Measurements from ENCODE around the gene WDR64. TPM values are rescaled to one million over a fixed set of nuclear protein-coding genes. Genes with fewer than 3 reads are reported as not detected.
"Not testable (repeated sequence)": the region's sequence is repeated elsewhere in the genome, so short reads cannot be mapped to it uniquely, and the experiment has no call there.

Gene WDR64
- total and polyA plus RNA-seq, 5 donors, result 0.29 to 0.54 TPM; not detected in 3

DNA sequence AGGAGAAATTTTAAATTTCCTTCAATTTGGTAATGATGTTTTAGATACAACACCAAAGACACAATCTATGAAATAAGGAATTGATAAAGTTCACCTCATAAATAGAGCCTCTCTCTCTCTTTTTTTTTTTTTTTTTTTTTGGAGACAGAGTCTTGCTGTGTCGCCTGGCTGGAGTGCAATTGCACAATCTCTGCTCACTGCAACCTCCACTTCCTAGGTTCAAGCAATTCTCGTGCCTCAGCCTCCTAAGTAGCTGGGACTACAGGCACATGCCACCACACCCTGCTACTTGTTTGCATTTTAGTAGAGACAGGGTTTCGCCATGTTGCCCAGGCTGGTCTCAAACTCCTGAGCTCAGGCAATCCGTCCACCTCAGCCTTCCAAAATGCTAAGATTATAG, 152.6 kb downstream of the WDR64 start:
- H3K27me3 ChIP-seq (ENCODE audit: control insufficient read depth, insufficient read depth); H3K27ac ChIP-seq (ENCODE audit: low read length); DNase-seq; H3K9me3 ChIP-seq (ENCODE audit: control insufficient read depth, low read length); H3K4me1 ChIP-seq (ENCODE audit: control insufficient read depth, insufficient read depth, low read length); ATAC-seq; H3K4me3 ChIP-seq (ENCODE audit: low read length); intact Hi-C loops (cut with DNase I): not testable (repeated sequence)
- WGBS, result 74% methylated on average over 4 of the region's 4 CpGs

DNA sequence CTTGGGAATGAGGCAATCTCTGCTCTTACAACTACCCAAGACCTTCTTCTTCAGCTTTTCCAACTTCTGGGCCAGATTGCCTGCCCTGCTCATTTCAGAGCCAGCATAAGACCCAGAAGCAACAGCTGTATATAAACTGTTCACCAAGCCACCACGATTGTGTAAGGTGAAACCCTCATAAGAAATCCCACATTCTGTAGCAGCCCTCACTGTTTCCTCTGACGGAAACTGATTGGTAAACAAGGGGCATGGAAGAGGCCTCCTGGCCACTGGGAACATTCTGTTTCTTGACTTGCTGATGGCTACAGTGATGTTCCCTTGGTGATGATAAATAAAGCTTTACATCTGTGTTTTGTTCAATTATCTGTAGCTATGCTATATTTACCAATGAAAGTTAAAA, 156.2 kb downstream of the WDR64 start:
- no peaks in the 10 kb centered on the region for H3K4me1 ChIP-seq (ENCODE audit: control insufficient read depth, insufficient read depth, low read length)
- DNase-seq (no peak), ATAC-seq (no peak)
- WGBS, result 54% methylated on average over 2 of the region's 2 CpGs
- H3K9me3 ChIP-seq (ENCODE audit: control insufficient read depth, low read length), result no peaks in the 10 kb centered on the region
- H3K27me3 ChIP-seq (ENCODE audit: control insufficient read depth, insufficient read depth), result no peaks in the 10 kb centered on the region
- intact Hi-C loops (cut with DNase I), result no loop called here
- H3K27ac ChIP-seq (ENCODE audit: low read length), result no peak overlapping the region
- H3K4me3 ChIP-seq (ENCODE audit: low read length), result no peak overlapping the region

DNA sequence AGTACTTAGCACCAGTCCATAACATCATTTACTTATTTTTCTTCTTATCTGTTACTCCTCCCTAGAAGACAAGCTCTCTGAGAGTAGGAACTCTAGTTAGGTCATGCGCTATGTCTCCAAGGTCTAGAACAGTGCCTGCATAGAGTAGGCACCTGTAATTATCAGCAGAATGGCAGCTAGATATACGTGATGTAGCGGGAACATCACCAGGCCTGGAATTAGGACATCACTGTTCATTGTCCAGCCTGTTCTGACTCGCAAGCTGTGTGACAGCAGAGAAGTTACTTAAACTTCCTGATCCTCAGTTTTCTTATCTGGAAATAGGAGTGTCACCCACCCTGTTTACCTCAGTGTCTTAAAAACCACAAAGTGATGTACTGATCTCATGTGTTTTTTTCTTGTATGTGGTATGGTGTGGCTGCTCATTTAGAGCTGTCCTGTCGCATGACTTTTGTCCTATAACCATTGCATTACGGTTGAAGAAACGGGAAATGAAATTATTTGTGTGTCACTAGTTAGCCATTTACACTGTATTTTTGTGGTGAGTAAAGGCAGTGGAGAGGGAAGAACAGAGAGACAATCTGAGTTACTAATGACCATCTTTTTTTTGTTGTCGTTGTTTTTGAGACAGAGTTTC, 158.8 kb downstream of the WDR64 start:
- no peaks in the 10 kb centered on the region for H3K27me3 ChIP-seq (ENCODE audit: control insufficient read depth, insufficient read depth)
- H3K27ac ChIP-seq (ENCODE audit: low read length), result no peak overlapping the region
- no peak for DNase-seq
- no peaks in the 10 kb centered on the region for H3K9me3 ChIP-seq (ENCODE audit: control insufficient read depth, low read length)
- WGBS, result 84% methylated on average over 8 of the region's 8 CpGs
- no peak for ATAC-seq
- intact Hi-C loops (cut with DNase I), result no loop called here
- H3K4me1 ChIP-seq (ENCODE audit: control insufficient read depth, insufficient read depth, low read length), result no peaks in the 10 kb centered on the region
- no peak overlapping the region for H3K4me3 ChIP-seq (ENCODE audit: low read length)

DNA sequence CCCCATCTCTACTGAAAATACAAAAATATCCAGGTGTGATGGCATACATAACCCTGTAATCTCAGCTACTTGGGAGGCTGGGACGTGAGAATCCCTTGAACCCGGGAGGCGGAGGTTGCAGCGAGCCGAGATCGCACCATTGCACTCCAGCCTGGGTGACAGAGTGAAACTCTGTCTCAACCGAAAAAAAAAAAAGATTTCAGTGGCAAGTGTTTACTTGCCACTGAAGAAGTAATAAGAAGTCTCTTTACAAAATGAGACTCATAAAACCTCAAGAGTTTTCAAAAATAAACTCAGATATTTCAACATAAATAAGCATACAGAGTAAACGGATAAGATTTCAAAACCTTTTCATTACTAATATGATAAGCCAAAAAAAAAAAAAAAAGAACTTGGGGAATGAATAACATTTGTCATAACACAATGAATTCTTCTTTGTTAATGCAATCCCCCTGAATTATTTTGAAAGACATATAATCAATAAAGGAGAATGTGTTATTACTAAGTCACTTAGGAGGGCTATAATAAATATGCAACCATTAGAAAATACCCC, 161.8 kb downstream of the WDR64 start:
- H3K4me1 ChIP-seq (ENCODE audit: control insufficient read depth, insufficient read depth, low read length), result no peaks in the 10 kb centered on the region
- WGBS, result 80% methylated on average over 8 of the region's 8 CpGs
- no peak overlapping the region for H3K4me3 ChIP-seq (ENCODE audit: low read length)
- intact Hi-C loops (cut with DNase I), result no loop called here
- no peaks in the 10 kb centered on the region for H3K9me3 ChIP-seq (ENCODE audit: control insufficient read depth, low read length)
- ATAC-seq, result no peak
- no peaks in the 10 kb centered on the region for H3K27me3 ChIP-seq (ENCODE audit: control insufficient read depth, insufficient read depth)
- no peak for DNase-seq
- no peak overlapping the region for H3K27ac ChIP-seq (ENCODE audit: low read length)

DNA sequence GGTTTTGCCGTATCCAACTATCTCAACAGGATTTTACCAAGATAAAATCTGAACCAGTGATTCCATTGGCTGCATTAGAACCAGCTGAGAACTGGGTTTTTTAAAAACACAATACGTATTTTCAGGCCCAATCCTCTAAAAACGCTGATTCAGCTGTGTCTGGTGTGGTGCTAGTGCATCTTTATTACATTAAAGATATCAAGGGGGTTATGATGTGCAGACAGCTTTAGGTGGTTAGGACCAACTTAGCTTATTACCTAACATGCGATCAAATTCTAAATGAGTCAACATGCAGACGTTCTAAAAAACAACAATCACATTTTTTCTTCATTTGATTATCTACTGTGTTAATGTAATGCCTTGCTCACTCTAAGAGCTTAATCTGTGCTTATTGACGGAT, 163.9 kb downstream of the WDR64 start:
- H3K27me3 ChIP-seq (ENCODE audit: control insufficient read depth, insufficient read depth), result no peaks in the 10 kb centered on the region
- no peaks in the 10 kb centered on the region for H3K4me1 ChIP-seq (ENCODE audit: control insufficient read depth, insufficient read depth, low read length)
- WGBS, result 65% methylated on average over 6 of the region's 6 CpGs
- no peak overlapping the region for H3K27ac ChIP-seq (ENCODE audit: low read length)
- intact Hi-C loops (cut with DNase I), result no loop called here
- ATAC-seq (no peak), DNase-seq (no peak)
- H3K9me3 ChIP-seq (ENCODE audit: control insufficient read depth, low read length), result no peaks in the 10 kb centered on the region
- no peak overlapping the region for H3K4me3 ChIP-seq (ENCODE audit: low read length)

DNA sequence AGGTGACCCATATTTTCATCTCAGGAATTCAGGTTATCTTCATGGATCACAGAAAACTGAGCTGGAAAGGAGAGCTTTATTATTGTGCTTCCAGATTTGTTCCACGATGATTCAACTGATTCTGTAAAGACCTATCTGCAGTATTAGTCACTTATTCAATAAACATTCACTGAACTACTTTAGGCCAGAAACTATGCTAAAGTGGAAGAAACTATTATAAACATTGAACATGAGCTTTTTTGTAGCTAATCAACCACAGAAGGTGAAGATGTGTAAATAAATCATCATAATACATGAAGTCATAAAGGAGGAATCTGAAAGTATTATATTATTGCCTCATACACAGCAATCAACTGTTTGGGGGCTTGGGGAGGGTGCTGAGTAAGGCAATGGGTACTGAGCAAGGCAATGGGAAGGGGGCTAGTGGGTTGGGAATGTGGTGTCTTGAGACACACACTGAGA, 165.3 kb downstream of the WDR64 start:
- 87% methylated on average over 1 of the region's 1 CpG for WGBS
- no peaks in the 10 kb centered on the region for H3K4me1 ChIP-seq (ENCODE audit: control insufficient read depth, insufficient read depth, low read length)
- intact Hi-C loops (cut with DNase I), result no loop called here
- H3K27me3 ChIP-seq (ENCODE audit: control insufficient read depth, insufficient read depth), result no peaks in the 10 kb centered on the region
- no peak overlapping the region for H3K27ac ChIP-seq (ENCODE audit: low read length)
- no peaks in the 10 kb centered on the region for H3K9me3 ChIP-seq (ENCODE audit: control insufficient read depth, low read length)
- ATAC-seq (no peak), DNase-seq (no peak)
- H3K4me3 ChIP-seq (ENCODE audit: low read length), result no peak overlapping the region

DNA sequence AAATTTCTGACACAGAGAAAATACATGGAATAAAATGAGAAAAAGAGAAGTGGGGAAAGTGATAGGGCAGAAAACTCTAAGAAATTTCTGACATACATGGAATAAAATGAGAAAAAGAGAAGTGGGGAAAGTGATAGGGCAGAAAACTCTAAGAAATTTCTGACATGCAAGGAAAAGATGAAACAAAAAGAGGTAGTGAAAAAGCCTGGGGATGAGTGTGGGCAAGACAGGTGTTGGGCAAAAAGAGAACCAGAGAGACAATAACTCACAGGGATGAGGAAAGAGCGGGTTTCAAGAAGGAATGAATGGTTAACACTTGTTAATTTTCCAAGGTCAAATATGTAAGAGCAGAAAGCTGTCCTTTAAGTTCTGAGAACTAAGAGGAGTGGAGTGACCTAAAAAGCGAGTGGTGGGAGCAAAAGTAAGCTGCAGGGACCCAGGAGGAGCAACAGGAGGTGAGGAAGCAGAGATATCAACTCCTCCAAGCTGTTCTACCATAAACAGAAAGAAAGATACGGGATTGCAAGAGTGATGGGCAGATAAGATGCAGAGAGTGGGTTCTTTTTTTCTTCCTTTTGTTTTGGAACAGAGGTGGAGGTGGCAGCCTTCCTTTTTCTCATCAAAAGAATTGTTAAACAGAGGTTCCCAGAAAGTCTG, 166.0 kb downstream of the WDR64 start:
- DNase-seq (no peak), ATAC-seq (no peak)
- Histone ChIP-seq H3K27me3 (ENCODE audit: control insufficient read depth, insufficient read depth) (no peaks in the 10 kb centered on the region), H3K27ac (ENCODE audit: low read length) (no peak overlapping the region), H3K4me1 (ENCODE audit: control insufficient read depth, insufficient read depth, low read length) (no peaks in the 10 kb centered on the region), H3K4me3 (ENCODE audit: low read length) (no peak overlapping the region), H3K9me3 (ENCODE audit: control insufficient read depth, low read length) (no peaks in the 10 kb centered on the region)
- intact Hi-C loops (cut with DNase I), result no loop called here
- WGBS, result 50% methylated on average over 3 of the region's 3 CpGs

DNA sequence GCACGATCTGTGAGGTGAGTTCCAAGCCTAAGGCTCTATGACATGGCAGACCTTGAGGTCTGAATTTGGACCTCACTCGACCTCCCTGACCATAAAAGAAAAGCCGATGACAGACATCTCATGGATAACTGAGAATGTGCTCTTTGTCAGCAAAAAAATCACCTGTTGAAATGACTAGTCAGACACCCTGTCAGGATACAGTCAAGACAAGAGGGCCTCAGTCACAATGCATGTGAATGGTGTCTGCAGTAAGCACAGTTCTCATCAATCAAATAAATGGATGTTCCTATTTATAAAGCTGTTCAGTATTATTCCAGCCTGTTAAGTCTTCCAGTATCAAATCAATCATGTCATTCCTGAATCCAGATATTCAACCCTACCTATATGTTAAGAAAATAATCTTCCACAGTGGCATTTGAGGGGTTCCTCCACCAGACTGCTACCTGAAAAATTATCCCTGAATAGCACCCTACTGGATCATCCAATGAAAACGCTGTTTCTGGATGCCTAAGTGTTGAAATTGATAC, 167.3 kb downstream of the WDR64 start:
- H3K4me1 ChIP-seq (ENCODE audit: control insufficient read depth, insufficient read depth, low read length), result no peaks in the 10 kb centered on the region
- WGBS, result 61% methylated on average over 4 of the region's 4 CpGs
- H3K4me3 ChIP-seq (ENCODE audit: low read length), result no peak overlapping the region
- no peak for DNase-seq
- no peaks in the 10 kb centered on the region for H3K9me3 ChIP-seq (ENCODE audit: control insufficient read depth, low read length)
- no peak for ATAC-seq
- intact Hi-C loops (cut with DNase I), result no loop called here
- H3K27ac ChIP-seq (ENCODE audit: low read length), result no peak overlapping the region
- H3K27me3 ChIP-seq (ENCODE audit: control insufficient read depth, insufficient read depth), result no peaks in the 10 kb centered on the region

DNA sequence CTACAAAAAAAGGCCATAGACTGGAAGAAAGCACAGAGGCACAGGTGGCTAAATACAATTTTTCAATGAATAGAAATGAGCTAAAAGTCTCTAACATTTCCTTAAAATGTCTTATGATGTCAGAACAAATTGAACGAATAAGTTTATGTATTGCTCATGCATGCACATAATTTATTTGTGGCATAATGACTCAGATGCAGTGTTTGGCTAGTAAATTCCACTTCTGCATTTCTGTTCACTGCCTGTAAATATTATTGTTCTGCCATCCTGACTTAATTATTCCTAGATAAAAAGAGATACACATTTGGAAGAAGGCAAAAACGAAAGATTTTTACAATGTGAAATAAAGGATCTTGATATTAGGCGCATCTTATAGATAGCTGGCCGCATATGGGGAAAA, 169.3 kb downstream of the WDR64 start:
- Histone ChIP-seq H3K27ac (ENCODE audit: low read length) (no peak overlapping the region), H3K27me3 (ENCODE audit: control insufficient read depth, insufficient read depth) (no peaks in the 10 kb centered on the region), H3K4me1 (ENCODE audit: control insufficient read depth, insufficient read depth, low read length) (no peaks in the 10 kb centered on the region), H3K4me3 (ENCODE audit: low read length) (no peak overlapping the region), H3K9me3 (ENCODE audit: control insufficient read depth, low read length) (no peaks in the 10 kb centered on the region)
- no peak for ATAC-seq
- intact Hi-C loops (cut with DNase I), result loop anchor here in 1 of 4 donors (10.0 kb wide), 1 partner anchor 207 kb away; no protein-coding TSS in a partner anchor
- WGBS, result 86% methylated on average over 4 of the region's 4 CpGs
- no peak for DNase-seq

DNA sequence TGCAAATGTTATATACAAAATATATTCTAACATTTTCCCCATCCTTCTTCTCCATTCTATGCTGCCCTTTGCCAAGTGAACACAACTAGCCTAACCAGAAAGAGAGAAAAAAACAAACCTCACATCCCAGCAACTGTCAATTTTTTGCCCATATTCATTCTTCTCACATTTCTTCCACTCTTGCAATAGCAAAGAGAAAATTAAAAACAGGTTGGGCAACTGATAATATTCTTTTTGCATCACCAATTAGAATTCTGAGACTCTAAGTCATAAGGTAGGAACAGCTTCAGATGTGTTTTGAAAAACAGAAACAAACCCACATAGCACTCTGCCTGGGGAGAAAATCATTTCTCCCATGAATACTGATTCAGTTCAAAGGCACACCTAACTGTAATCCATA, 170.8 kb downstream of the WDR64 start:
- DNase-seq, result no peak
- no peak for ATAC-seq
- no peaks in the 10 kb centered on the region for H3K27me3 ChIP-seq (ENCODE audit: control insufficient read depth, insufficient read depth)
- H3K9me3 ChIP-seq (ENCODE audit: control insufficient read depth, low read length), result no peaks in the 10 kb centered on the region
- no peak overlapping the region for H3K4me3 ChIP-seq (ENCODE audit: low read length)
- no peaks in the 10 kb centered on the region for H3K4me1 ChIP-seq (ENCODE audit: control insufficient read depth, insufficient read depth, low read length)
- H3K27ac ChIP-seq (ENCODE audit: low read length), result no peak overlapping the region
- intact Hi-C loops (cut with DNase I), result loop anchor here in 1 of 4 donors (10.0 kb wide), 1 partner anchor 208 kb away; no protein-coding TSS in a partner anchor

DNA sequence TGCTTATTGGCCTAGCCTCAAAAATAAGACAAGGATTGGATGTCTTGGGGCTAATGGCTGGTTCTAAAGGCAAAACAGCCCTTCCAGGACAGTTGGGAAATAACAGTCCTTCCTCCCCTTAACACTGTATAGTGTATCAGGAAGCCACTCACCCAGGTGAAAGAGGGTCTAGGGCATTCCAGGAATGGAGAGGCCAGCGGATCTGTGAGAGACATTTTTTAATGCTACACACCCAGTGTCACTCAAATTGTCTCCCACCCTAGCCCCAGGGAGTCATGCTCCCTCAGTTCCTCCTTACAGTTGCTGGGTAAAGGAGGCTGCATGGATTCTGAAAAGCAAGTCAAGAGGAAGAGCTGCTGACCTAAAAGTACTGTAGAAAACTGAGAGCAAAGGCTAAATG, 171.8 kb downstream of the WDR64 start:
- intact Hi-C loops (cut with DNase I), result loop anchor here in 1 of 4 donors (10.0 kb wide), 1 partner anchor 209 kb away; no protein-coding TSS in a partner anchor
- DNase-seq (no peak), ATAC-seq (no peak)
- no peak overlapping the region for H3K27ac ChIP-seq (ENCODE audit: low read length)
- no peaks in the 10 kb centered on the region for H3K9me3 ChIP-seq (ENCODE audit: control insufficient read depth, low read length)
- H3K4me3 ChIP-seq (ENCODE audit: low read length), result no peak overlapping the region
- 92% methylated on average over 1 of the region's 1 CpG for whole genome bisulfite sequencing
- H3K27me3 ChIP-seq (ENCODE audit: control insufficient read depth, insufficient read depth), result no peaks in the 10 kb centered on the region
- no peaks in the 10 kb centered on the region for H3K4me1 ChIP-seq (ENCODE audit: control insufficient read depth, insufficient read depth, low read length)

Data from right cardiac atrium (tissue), 5 donors.